Hematopoietic multipotent progenitor cell treated with erythropoietin and hydrocortisone succinate and interleukin-3 and kit ligand, for 17 days (in vitro differentiated cells): Measurements from ENCODE around the gene HSPA12B.

Experiments
- DNase-seq: peaks from one replicate; pipeline ENCODE4 v3.0.0-alpha.2; 2015; ENCODE audit warnings: low spot score

HSPA12B gene

GRCh38 chr20:3705491-3705969 is 27.0 kb upstream of the HSPA12B start:
- DNase-seq, result no peak

GRCh38 chr20:3705970-3706739 is 26.3 kb upstream of the HSPA12B start:
- DNase-seq, result no peak

GRCh38 chr20:3706774-3707507 is 25.5 kb upstream of the HSPA12B start:
- DNase-seq, result no peak

GRCh38 chr20:3707508-3707899 is 25.0 kb upstream of the HSPA12B start:
- no peak for DNase-seq

- DNase-seq, result no peak
Observed at GRCh38 chr20:3710011-3710466, 22.4 kb upstream of the HSPA12B start.

- peak; percentile 74 for DNase-seq
Observed at GRCh38 chr20:3710703-3711483, 21.6 kb upstream of the HSPA12B start.

GRCh38 chr20:3711484-3711941 is 21.0 kb upstream of the HSPA12B start:
- DNase-seq, result no peak

GRCh38 chr20:3712279-3712873 is 20.1 kb upstream of the HSPA12B start, which contains the start of gene SIGLEC1:
TSS of gene SIGLEC1 (minus strand) at chr20:3712600. CDS start at chr20:3707128, 5,472 bp downstream.
- no peak for DNase-seq

GRCh38 chr20:3714092-3714491 is 18.4 kb upstream of the HSPA12B start:
- no peak for DNase-seq

- DNase-seq, result no peak
Observed at GRCh38 chr20:3716195-3716834, 16.2 kb upstream of the HSPA12B start.

GRCh38 chr20:3719046-3719445 is 13.4 kb upstream of the HSPA12B start:
- DNase-seq, result no peak

- no peak for DNase-seq
Observed at GRCh38 chr20:3720068-3720467, 12.4 kb upstream of the HSPA12B start.

- no peak for DNase-seq
Observed at GRCh38 chr20:3720626-3721025, 11.9 kb upstream of the HSPA12B start.

GRCh38 chr20:3721912-3722311 is 10.6 kb upstream of the HSPA12B start:
- DNase-seq, result no peak

GRCh38 chr20:3723284-3723683 is 9.2 kb upstream of the HSPA12B start:
- no peak for DNase-seq

GRCh38 chr20:3724356-3724755 is 8.1 kb upstream of the HSPA12B start:
- no peak for DNase-seq

GRCh38 chr20:3727401-3728021 is 5.0 kb upstream of the HSPA12B start:
- DNase-seq, result no peak

GRCh38 chr20:3728354-3728753 is 4.1 kb upstream of the HSPA12B start:
- no peak for DNase-seq

GRCh38 chr20:3728876-3729275 is 3.6 kb upstream of the HSPA12B start:
- DNase-seq, result no peak

GRCh38 chr20:3729378-3729777 is 3.1 kb upstream of the HSPA12B start:
- DNase-seq, result no peak
